Activated CD4-positive, alpha-beta T cell treated with anti-CD3 and anti-CD28 coated beads, Interleukin-2, amount 50 U/mL, for 1 hour (primary cell): Measurements from ENCODE around the gene UBASH3B.

Source experiments
- DNase-seq: peaks from one replicate; pipeline ENCODE4 v3.0.0-alpha.2; 2020

Gene UBASH3B

DNA sequence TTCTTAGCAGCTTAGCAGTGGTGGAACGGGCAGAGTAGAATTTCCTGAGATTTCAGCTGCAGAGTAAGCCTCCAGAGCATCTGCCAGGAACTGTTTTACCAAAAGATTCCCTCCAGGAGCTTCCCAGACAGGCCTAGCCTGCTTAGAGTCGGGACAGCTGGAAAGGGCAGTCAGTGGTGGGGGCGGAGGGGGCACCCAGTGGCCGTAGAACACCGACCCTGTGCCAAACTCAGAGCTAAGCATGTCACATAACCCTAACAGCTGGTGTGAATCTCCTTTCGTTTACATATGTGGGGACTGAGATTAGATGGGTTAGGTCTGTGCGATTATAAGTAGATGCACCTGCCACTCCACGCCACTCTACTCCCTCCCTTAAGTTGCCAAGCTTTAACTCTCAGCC is 102.8 kb downstream of the UBASH3B start:
- no peak for DNase-seq

DNA sequence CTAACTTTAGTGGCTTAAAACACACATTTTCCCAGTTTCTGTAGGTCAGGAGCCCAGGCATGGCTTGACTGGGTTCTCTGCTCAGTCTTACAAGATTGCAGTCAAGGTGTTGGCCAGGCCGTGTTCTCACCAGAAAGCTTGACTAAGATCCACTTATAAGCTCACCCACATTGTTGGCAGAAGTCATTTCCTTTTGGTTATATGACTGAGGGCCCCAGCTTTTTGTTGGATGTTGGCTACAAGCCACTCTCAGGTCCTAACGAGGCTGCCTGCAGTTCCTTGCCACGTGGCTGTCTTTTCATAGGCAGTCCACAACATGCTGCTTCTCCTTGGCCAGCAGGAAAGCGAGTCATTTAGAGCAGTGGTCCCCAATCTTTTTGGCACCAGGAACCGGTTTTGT is 103.5 kb downstream of the UBASH3B start:
- no peak for DNase-seq

DNA sequence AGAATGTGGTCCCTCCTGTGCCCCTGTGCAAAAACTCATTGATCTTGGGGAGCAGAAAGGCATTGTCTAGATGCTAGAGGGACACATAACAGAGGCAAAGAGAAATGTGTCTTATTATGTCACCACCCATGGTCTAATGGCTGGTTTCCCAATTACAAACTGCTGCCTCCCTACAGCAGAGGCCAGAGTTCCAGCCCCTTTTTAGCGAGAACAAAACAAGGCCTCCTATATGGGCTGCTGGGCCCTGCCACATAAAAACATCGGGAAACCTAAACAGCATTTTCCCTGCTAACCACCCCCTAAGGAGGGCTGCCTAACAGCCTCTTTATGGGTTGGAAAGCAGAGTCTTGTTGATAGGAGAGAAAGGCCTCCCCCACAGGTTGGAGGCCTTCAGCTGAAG is 107.6 kb downstream of the UBASH3B start:
- DNase-seq: no peak

- no peak for DNase-seq
These were observed 109.0 kb downstream of the UBASH3B start for GRCh38 chr11:122764371-122765090.

GRCh38 chr11:122765487-122766131 is 110.1 kb downstream of the UBASH3B start:
- DNase-seq: no peak

- DNase-seq: no peak
These were observed 113.7 kb downstream of the UBASH3B start for GRCh38 chr11:122769126-122769780.

DNA sequence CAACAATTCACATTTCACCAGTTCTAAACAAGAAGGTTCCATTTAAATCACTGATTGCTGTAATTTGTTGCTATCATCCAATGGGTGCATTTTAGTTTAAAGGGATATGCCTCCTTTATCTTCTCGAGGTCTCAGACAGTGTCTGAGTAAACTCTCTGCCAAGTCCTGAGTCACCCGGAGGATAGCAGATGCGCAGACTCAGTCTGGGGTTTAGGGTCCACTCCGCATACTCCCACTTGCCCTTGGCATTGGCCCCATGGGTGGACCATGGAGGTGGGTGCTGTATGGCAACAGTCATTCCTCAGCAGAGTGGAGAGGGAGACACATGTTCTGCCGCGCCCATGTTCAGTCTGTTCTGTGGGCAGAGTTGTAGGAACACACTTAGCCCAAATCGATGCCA is 117.4 kb downstream of the UBASH3B start:
- no peak for DNase-seq

DNA sequence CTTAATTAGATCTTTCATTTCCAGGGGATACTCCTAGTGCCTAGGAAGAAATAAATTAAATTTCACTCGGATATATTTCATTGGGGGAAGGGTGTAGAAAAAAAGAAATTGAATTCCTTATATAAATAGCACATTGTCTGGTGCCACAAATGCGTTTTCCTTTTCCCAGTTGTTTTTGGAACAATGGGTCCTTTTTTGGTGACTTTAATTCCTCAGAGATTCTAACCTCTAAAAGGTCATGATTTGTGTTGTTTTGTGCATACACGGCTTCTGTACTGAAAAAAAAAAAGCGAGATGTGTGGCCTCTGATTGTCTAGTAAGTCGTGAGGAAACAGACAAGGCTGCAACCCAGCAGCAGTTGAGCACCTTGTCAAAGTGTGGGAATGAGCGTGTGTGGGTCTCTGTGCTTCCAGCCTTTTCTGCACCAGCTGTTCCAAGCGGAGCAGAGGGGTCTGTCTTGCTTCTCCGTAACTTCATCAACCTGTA is 118.3 kb downstream of the UBASH3B start:
- DNase-seq: no peak

- no peak for DNase-seq
These were observed 120.3 kb downstream of the UBASH3B start for GRCh38 chr11:122775675-122776271.

- no peak for DNase-seq
These were observed 121.0 kb downstream of the UBASH3B start for GRCh38 chr11:122776546-122776945.

- no peak for DNase-seq
These were observed 121.8 kb downstream of the UBASH3B start for GRCh38 chr11:122777343-122777742.

GRCh38 chr11:122778148-122778547 is 122.6 kb downstream of the UBASH3B start:
- no peak for DNase-seq

GRCh38 chr11:122779047-122779629 is 123.6 kb downstream of the UBASH3B start:
- no peak for DNase-seq

DNA sequence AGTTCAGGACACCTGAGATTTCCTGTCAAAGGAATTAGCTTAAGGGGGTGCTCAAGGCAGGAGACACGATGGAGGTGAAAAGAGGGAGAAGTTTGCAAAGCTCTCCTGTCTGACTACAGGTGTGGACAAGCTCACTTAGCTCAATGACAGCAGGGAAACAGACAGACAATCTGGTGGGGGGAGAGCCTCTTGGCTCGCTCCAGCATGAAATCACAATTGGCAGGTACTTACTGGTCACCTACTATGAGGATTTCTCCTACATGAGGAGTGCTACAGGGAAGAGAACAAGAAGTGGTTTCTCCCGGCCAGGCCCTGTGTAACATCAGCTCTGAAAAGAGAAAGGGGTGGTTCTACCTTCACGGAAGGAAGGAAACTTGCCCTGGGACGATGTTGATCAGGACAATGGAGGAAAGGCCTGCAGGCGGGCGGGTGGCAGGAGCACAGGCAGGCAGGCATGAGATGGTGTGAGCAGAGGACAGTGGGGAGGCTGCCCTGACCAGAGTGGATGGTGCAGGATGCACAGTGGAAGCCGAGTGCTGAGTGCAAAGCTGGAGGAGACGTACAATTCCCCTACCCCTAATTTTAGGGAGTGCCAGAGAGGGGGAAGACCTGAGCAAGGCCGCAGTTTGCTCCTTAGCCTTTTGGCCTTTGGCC is 124.9 kb downstream of the UBASH3B start:
- no peak for DNase-seq

- DNase-seq: peak; percentile 73
These were observed 126.1 kb downstream of the UBASH3B start for GRCh38 chr11:122781378-122782195.

DNA sequence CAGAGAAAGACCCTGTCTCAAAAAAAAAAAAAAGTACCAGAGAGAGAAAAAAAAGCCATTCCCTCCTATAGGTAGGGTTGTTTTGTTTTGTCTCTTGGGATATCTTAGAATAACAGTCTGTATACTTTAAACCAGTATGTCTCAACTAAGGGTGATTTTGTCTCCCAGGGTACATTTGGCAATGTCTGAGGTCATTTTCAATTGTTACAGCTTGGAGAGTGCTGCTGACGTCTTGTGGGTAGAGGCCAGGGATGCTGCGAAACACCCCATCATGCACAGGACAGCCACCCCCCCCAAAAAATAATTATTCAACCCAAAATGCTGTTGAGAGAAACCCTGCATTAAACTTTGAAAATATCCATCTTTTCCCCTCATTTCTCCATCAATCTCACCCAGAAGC is 126.7 kb downstream of the UBASH3B start:
- DNase-seq: no peak

DNA sequence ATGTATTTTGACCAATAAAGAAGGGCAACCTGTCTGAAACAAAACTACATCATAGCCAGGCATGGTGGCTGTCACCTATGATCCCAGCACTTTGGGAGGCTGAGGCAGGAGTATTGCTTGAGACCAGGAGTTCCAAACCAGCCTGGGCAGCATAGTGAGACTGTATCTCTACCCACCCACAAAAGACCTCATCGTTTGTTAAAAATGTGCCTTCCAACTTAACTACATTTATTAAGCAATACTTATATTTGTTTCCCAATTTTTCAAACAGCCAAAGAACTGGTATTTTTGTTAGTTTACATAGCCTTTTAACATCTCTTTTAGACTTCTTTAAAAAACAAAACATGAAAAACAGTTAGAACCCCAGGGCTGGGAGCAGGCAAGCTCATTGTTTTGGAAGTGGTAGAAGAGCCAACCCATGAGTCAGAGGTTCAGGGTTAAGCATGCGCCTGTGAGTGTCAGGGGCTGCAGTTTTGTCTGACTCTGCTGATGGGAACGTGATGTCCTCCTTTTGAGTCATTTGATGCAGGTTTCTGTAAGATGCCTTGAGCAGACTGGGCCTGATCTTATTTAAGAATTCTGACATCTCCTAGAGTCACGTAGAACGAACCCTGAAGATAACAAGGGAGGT is 128.9 kb downstream of the UBASH3B start:
- no peak for DNase-seq

- DNase-seq: no peak
These were observed 129.6 kb downstream of the UBASH3B start for GRCh38 chr11:122785031-122785541.

GRCh38 chr11:122786896-122787295 is 131.4 kb downstream of the UBASH3B start:
- DNase-seq: no peak

DNA sequence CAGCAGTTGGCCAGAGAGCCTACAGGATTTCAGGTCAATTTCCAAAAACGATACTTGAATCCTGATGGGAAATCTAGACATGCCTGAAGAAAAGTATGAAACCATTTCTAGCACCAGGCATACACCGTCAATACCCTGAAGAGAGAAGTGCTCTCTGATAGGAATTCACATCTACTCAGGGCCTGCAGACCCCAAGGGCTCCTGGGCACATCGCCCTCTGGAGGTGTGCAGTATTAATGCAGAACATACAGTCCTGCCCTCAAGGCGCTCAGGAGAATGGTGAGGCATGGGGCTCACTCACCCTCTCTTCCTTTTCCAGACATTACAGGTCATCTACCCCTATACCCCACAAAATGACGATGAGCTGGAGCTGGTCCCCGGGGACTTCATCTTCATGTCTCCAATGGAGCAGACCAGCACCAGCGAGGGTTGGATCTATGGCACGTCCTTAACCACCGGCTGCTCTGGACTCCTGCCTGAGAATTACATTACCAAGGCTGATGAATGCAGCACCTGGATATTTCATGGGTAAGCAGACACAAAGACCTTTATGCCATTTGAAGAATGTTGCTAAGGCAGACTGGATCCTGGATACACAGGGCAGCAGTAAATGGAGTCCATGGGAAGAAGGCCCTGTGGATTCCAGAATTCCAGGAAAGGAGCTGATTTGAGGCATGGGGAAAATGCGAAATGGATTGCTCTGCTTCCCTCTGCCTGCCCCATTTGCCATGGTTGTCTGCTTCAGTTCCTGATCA is 133.4 kb downstream of the UBASH3B start:
- DNase-seq: no peak
